ENCODE results near the gene ERI3.

ERI3 gene

GRCh38 chr1:44347280-44347679, 7.8 kb downstream of the ERI3 start:
- no peak for DNase-seq

GRCh38 chr1:44346878-44347277, 8.2 kb downstream of the ERI3 start:
- DNase-seq: no peak

- DNase-seq: no peak
Observed at GRCh38 chr1:44346184-44346583, 8.9 kb downstream of the ERI3 start.

GRCh38 chr1:44345187-44345775, 9.8 kb downstream of the ERI3 start:
- DNase-seq: no peak

GRCh38 chr1:44339731-44340130, 15.3 kb downstream of the ERI3 start:
- no peak for DNase-seq

GRCh38 chr1:44338136-44338535, 16.9 kb downstream of the ERI3 start:
- no peak for DNase-seq

GRCh38 chr1:44336668-44337067, 18.4 kb downstream of the ERI3 start:
- no peak for DNase-seq

- no peak for DNase-seq
Observed at GRCh38 chr1:44334968-44335367, 20.1 kb downstream of the ERI3 start.

- no peak for DNase-seq
Observed at GRCh38 chr1:44333376-44333775, 21.7 kb downstream of the ERI3 start.

GRCh38 chr1:44332505-44332904, 22.6 kb downstream of the ERI3 start:
- no peak for DNase-seq

GRCh38 chr1:44330935-44331334, 24.1 kb downstream of the ERI3 start:
- DNase-seq: no peak

GRCh38 chr1:44328671-44329416, 26.2 kb downstream of the ERI3 start:
- no peak for DNase-seq

- peak; percentile 96 for DNase-seq
Observed at GRCh38 chr1:44327679-44328491, 27.2 kb downstream of the ERI3 start.

GRCh38 chr1:44326821-44327465, 28.1 kb downstream of the ERI3 start:
- DNase-seq: no peak

GRCh38 chr1:44326024-44326701, 28.9 kb downstream of the ERI3 start:
- DNase-seq: no peak

- no peak for DNase-seq
Observed at GRCh38 chr1:44323947-44324346, 31.1 kb downstream of the ERI3 start.

- no peak for DNase-seq
Observed at GRCh38 chr1:44322367-44322766, 32.7 kb downstream of the ERI3 start.

GRCh38 chr1:44321466-44321865, 33.6 kb downstream of the ERI3 start:
- DNase-seq: no peak

GRCh38 chr1:44318097-44319088, 36.7 kb downstream of the ERI3 start:
- DNase-seq: peak; percentile 84

- peak; percentile 97 for DNase-seq
Observed at GRCh38 chr1:44316231-44316759, 38.8 kb downstream of the ERI3 start.

GRCh38 chr1:44315521-44315920, 39.5 kb downstream of the ERI3 start:
- peak; percentile 56 for DNase-seq
